ENCODE data around the gene RNF167. TPM values are rescaled to one million over a fixed set of nuclear protein-coding genes. Genes with fewer than 3 reads are reported as not detected.

RNF167 gene
- total and polyA plus RNA-seq, 2 donors (not counting 3 experiments of a cell fraction or from before 2014, with no cell fraction given) = 60.2 to 87.6 TPM

DNA sequence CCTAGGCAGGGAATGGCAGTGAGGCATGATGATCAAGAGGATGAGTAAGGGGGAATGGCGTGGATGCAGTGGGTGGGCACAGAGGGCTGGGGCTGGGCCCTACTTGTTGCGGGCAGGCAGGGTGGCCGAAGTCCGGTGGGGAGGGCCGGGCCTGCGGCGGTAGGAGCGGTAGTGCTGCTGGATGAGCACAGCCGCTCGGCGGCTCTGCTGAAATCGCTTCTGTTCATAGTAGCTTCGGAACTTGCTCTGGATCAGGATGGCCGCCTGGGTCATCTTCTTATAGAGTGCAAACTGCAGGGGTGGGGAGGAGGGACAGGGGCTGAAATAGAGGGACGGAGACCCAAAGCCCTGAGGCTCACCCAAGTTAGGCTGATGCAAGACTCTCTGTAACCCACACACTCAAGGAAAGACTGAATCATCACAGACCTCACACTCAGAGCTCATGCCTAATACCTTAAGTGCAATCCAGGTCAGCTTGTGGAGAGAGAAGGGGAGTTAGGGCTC, 29.0 kb downstream of the RNF167 start:
- dilution Hi-C loops (cut with MboI; ENCODE audit: extremely low pct_ligation_motif_present, low sequenced_read_pairs) (no loop called here), intact Hi-C loops (cut with micrococcal nuclease) (no loop called here)
- POLR2A ChIA-PET = interaction anchor here (1.2 to 2.6 kb wide), 2 partner anchors 29 to 60 kb away, joined by 3 to 15 read pairs; partner anchors contain the start of genes RNF167 and SLC25A11

More for the DNA sequence above, 29.0 kb downstream of the RNF167 start:
- Histone ChIP-seq H3K36me3 (ENCODE audit: control insufficient read depth in 2 of 2, extremely low read depth in 1 of 2, insufficient read depth in 2 of 2, low read length in 2 of 2) (peaks cover 11 to 32% of the 10 kb centered on the region in 2 experiments), H4K20me1 (replicated peaks; ENCODE audit: control insufficient read depth, extremely low read depth, insufficient read depth, low read length) (no peaks in the 10 kb centered on the region), H3K27me3 (ENCODE audit: control insufficient read depth in 2 of 2, insufficient read depth in 2 of 2, low read length in 2 of 2) (no peaks in the 10 kb centered on the region), H3K27ac (ENCODE audit: insufficient read depth, low read depth, low read length) (peak overlapping the region; percentile 46), H2AFZ (ENCODE audit: low read depth, low read length) (no peak overlapping the region), H3K4me3 (replicated peaks in 1 of 3; ENCODE audit: insufficient read depth in 1 of 3, low read depth in 1 of 3, low read length in 3 of 3) (peak overlapping the region in 2 of 3 experiments; percentile 29 to 87), H3K9me1 (replicated peaks; ENCODE audit: control insufficient read depth, extremely low read depth, insufficient read depth, low read length) (no peaks in the 10 kb centered on the region), H3K9me3 (replicated peaks; ENCODE audit: control insufficient read depth, insufficient read depth, low read length) (no peaks in the 10 kb centered on the region), H3K9ac (replicated peaks; ENCODE audit: extremely low read depth, insufficient read depth, low read length) (peak overlapping the region; percentile 14), H3K79me2 (ENCODE audit: control insufficient read depth, insufficient read depth, low read length) (peaks cover 9% of the 10 kb centered on the region), H3K4me2 (ENCODE audit: insufficient read depth, low read length) (peak overlapping the region; percentile 29), H3K4me1 (ENCODE audit: control insufficient read depth, extremely low read depth, insufficient read depth, low read length) (peaks cover 24% of the 10 kb centered on the region)
- DNase-seq (ENCODE audit: low read depth, low spot score) (peak; percentile 38), FAIRE-seq (peak; percentile 59)
- no TSS peak for BruUV-seq (replicated peaks)
- TF ChIP-seq JUN (IDR thresholded peaks at IDR 0.05; ENCODE audit: borderline replicate concordance, insufficient read depth, insufficient read length, low read depth) (no peak), MYC (IDR thresholded peaks at IDR 0.05; ENCODE audit: low read depth, low read length) (no peak), EZH2 (IDR thresholded peaks at IDR 0.05; ENCODE audit: borderline replicate concordance, low read depth, low read length, severe bottlenecking) (no peak), POLR2A (IDR thresholded peaks at IDR 0.05; ENCODE audit: low read depth, low read length) (no peak), POLR2AphosphoS5 (IDR thresholded peaks at IDR 0.05; ENCODE audit: insufficient read depth, low read depth, low read length) (no peak), FOS (IDR thresholded peaks at IDR 0.05; ENCODE audit: borderline replicate concordance, insufficient read depth, low read length) (no peak), GATA2 (IDR thresholded peaks at IDR 0.05; ENCODE audit: insufficient read depth, insufficient read length, low read depth, low read length) (no peak), MAX (IDR thresholded peaks at IDR 0.05; ENCODE audit: insufficient read depth, insufficient read length) (no peak)
- TF ChIP-seq, protein P1, sequence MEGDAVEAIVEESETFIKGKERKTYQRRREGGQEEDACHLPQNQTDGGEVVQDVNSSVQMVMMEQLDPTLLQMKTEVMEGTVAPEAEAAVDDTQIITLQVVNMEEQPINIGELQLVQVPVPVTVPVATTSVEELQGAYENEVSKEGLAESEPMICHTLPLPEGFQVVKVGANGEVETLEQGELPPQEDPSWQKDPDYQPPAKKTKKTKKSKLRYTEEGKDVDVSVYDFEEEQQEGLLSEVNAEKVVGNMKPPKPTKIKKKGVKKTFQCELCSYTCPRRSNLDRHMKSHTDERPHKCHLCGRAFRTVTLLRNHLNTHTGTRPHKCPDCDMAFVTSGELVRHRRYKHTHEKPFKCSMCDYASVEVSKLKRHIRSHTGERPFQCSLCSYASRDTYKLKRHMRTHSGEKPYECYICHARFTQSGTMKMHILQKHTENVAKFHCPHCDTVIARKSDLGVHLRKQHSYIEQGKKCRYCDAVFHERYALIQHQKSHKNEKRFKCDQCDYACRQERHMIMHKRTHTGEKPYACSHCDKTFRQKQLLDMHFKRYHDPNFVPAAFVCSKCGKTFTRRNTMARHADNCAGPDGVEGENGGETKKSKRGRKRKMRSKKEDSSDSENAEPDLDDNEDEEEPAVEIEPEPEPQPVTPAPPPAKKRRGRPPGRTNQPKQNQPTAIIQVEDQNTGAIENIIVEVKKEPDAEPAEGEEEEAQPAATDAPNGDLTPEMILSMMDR (IDR thresholded peaks at IDR 0.05; ENCODE audit: extremely low read depth in 1 of 2, insufficient read depth in 1 of 2, low read depth in 1 of 2, low read length in 2 of 2) = no peak
- CTCF ChIA-PET = interaction anchor here (4.5 kb wide), 1 partner anchor 18 kb away, joined by 40 read pairs; the partner anchor contains the start of gene CAMTA2

All from endothelial cell of umbilical vein (primary cell).